ENCODE data around the gene RAB27A. TPM values are rescaled to one million over a fixed set of nuclear protein-coding genes. Genes with fewer than 3 reads are reported as not detected.

Gene RAB27A
- total and polyA plus RNA-seq, 2 of the 8 experiments (the other 6 are each of a cell fraction or from before 2014, with no cell fraction given) = 2.3 to 6.5 TPM

- no peak for FAIRE-seq
- DNase-seq (ENCODE audit: low read depth in 1 of 2, low spot score in 2 of 2) = no peak
- H2BK120ac ChIP-seq (replicated peaks; ENCODE audit: low read depth, low read length) = no peak overlapping the region
- H3K27me3 ChIP-seq (replicated peaks in 1 of 4; ENCODE audit: control insufficient read depth in 3 of 4, extremely low read depth in 1 of 4, insufficient read depth in 3 of 4, low read length in 3 of 4) = no peaks in the 10 kb centered on the region
- H3K18ac ChIP-seq (ENCODE audit: extremely low read depth, low read length) = no peak overlapping the region
- H3K4ac ChIP-seq (replicated peaks; ENCODE audit: insufficient read length, low read depth, low read length) = no peak overlapping the region
- no peak overlapping the region for H3K9ac ChIP-seq (replicated peaks in 1 of 4; ENCODE audit: extremely low read depth in 1 of 4, low read depth in 3 of 4, low read length in 3 of 4)
- H3K4me1 ChIP-seq (replicated peaks in 1 of 4; ENCODE audit: control insufficient read depth in 3 of 4, insufficient read depth in 4 of 4, low read length in 3 of 4) = no peaks in the 10 kb centered on the region
- ChIA-PET CTCF (ENCODE audit: partially characterized antibody) (interaction anchor here (1.1 kb wide), 1 partner anchor 65 kb away, joined by 3 read pairs; no protein-coding TSS in a partner anchor), POLR2A (ENCODE audit: partially characterized antibody) (no interaction called here)
- no peak overlapping the region for H2BK12ac ChIP-seq (ENCODE audit: low read depth, low read length)
- no peak overlapping the region for H2AK5ac ChIP-seq (ENCODE audit: low read depth, low read length)
- no peak overlapping the region for H2BK5ac ChIP-seq (ENCODE audit: low read depth, low read length)
- WGBS, 2 experiments (ENCODE audit: extremely low coverage in 1 of 2, insufficient coverage in 1 of 2, insufficient read length in 1 of 2, insufficient replicate concordance in 2 of 2, low coverage in 1 of 2, low lambda C conversion rate in 2 of 2, missing lambda C conversion rate in 1 of 2) = 77% methylated on average over 2 of the region's 2 CpGs; no CpG with 5 or more reads in 1 of the 2 experiments
- H4K91ac ChIP-seq (replicated peaks; ENCODE audit: insufficient read length, low read length) = no peak overlapping the region
- no peak overlapping the region for H4K5ac ChIP-seq (ENCODE audit: insufficient read length, low read depth, low read length)
- no peaks in the 10 kb centered on the region for H3K9me3 ChIP-seq (ENCODE audit: insufficient read depth in 2 of 2, low read depth in 1 of 2, low read length in 1 of 2)
- no peak overlapping the region for H2BK15ac ChIP-seq (ENCODE audit: low read length)
- no peak overlapping the region for H3K27ac ChIP-seq (ENCODE audit: low read depth, low read length)
- no peak overlapping the region for H3K4me2 ChIP-seq (ENCODE audit: insufficient read depth in 1 of 2, low read depth in 2 of 2, low read length in 2 of 2)
- no peaks in the 10 kb centered on the region for H4K20me1 ChIP-seq (replicated peaks in 1 of 2; ENCODE audit: control insufficient read depth in 1 of 2, insufficient read depth in 2 of 2, low read length in 2 of 2)
- H3K36me3 ChIP-seq (ENCODE audit: control insufficient read depth in 2 of 4, insufficient read depth in 4 of 4, low read length in 3 of 4) = no peaks in the 10 kb centered on the region
- H3K23ac ChIP-seq (ENCODE audit: insufficient read length) = no peak overlapping the region
- no peak overlapping the region for H2AFZ ChIP-seq (ENCODE audit: low read length)
- H3K56ac ChIP-seq (replicated peaks; ENCODE audit: insufficient read length, low read depth, low read length) = no peak overlapping the region
- H3K23me2 ChIP-seq (ENCODE audit: low read depth, low read length) = no peaks in the 10 kb centered on the region
- no peak overlapping the region for H3K4me3 ChIP-seq (ENCODE audit: extremely low read depth in 1 of 4, insufficient read depth in 2 of 4, low read depth in 3 of 4, low read length in 4 of 4)
- no peaks in the 10 kb centered on the region for H3K79me2 ChIP-seq (ENCODE audit: control insufficient read depth in 1 of 2, insufficient read depth in 2 of 2, low read length in 2 of 2)
- no peak overlapping the region for H4K8ac ChIP-seq (ENCODE audit: extremely low read depth, insufficient read depth, low read length)
- TF ChIP-seq NRF1 (IDR thresholded peaks at IDR 0.05; ENCODE audit: low read depth, low read length) (no peak), BACH1 (IDR thresholded peaks at IDR 0.05; ENCODE audit: low read length) (no peak), SIRT6 (IDR thresholded peaks at IDR 0.05; ENCODE audit: low read length) (no peak), TAF1 (IDR thresholded peaks at IDR 0.05; ENCODE audit: low read depth, low read length) (no peak), CTBP2 (IDR thresholded peaks at IDR 0.05; ENCODE audit: borderline replicate concordance, insufficient read depth, insufficient read length, low read length) (no peak), TCF12 (IDR thresholded peaks at IDR 0.05; ENCODE audit: low read depth, low read length) (no peak), JUN (IDR thresholded peaks at IDR 0.05; ENCODE audit: low read depth, low read length) (no peak), SUZ12 (IDR thresholded peaks at IDR 0.05; ENCODE audit: low read length) (no peak), MAX (IDR thresholded peaks at IDR 0.05) (no peak), CHD2 (IDR thresholded peaks at IDR 0.05; ENCODE audit: low read length) (no peak), RNF2 (IDR thresholded peaks at IDR 0.05; ENCODE audit: borderline replicate concordance, low read depth, low read length, missing control alignments, poor library complexity, severe bottlenecking) (no peak)
- H3K79me1 ChIP-seq (ENCODE audit: low read depth, low read length) = no peaks in the 10 kb centered on the region
- H3K14ac ChIP-seq (ENCODE audit: insufficient read length) = no peak overlapping the region
- no peak overlapping the region for H2BK20ac ChIP-seq (ENCODE audit: low read length)
Measured at GRCh38 chr15:55226127-55226526, 63.5 kb downstream of the RAB27A start.
